Stomach (tissue), 4 donors: ENCODE data around the gene NDUFA12.

Source experiments
- EP300 ChIP-seq: sonication (generic); formaldehyde crosslinking; IDR thresholded peaks from one replicate; pipeline ENCODE4 v1.6.1; 2017; ENCODE audit warnings: antibody characterized with exemption
- POLR2A ChIP-seq, 4 donors: fragments of 450-650 bp; IDR thresholded peaks; one replicate each; pipeline ENCODE4 v1.6.1; 2016; ENCODE audit warnings: antibody characterized with exemption in 4 of 4, control low read depth in 2 of 4, mild to moderate bottlenecking in 1 of 4, moderate library complexity in 1 of 4
- POLR2AphosphoS5 ChIP-seq, 3 donors: sonication (generic); formaldehyde crosslinking; IDR thresholded peaks; one replicate each; pipeline ENCODE4 v1.6.1; 2016; ENCODE audit warnings: antibody characterized with exemption in 3 of 3
- TF ChIP-seq, protein P1 (sequence below), 7 experiments: fragments of 450-650 bp in 4 of 7; fragments of 200-600 bp in 3 of 7; sonication (generic) in 3 of 7; IDR thresholded peaks; one replicate each; pipeline ENCODE4 v1.5.1; 2016 to 2019; ENCODE audit warnings: antibody characterized with exemption in 7 of 7, control low read depth in 2 of 7, mild to moderate bottlenecking in 1 of 7

GRCh38 chr12:94951071-94951934 lies 52.2 kb downstream of the NDUFA12 start:
- TF ChIP-seq, protein P1, sequence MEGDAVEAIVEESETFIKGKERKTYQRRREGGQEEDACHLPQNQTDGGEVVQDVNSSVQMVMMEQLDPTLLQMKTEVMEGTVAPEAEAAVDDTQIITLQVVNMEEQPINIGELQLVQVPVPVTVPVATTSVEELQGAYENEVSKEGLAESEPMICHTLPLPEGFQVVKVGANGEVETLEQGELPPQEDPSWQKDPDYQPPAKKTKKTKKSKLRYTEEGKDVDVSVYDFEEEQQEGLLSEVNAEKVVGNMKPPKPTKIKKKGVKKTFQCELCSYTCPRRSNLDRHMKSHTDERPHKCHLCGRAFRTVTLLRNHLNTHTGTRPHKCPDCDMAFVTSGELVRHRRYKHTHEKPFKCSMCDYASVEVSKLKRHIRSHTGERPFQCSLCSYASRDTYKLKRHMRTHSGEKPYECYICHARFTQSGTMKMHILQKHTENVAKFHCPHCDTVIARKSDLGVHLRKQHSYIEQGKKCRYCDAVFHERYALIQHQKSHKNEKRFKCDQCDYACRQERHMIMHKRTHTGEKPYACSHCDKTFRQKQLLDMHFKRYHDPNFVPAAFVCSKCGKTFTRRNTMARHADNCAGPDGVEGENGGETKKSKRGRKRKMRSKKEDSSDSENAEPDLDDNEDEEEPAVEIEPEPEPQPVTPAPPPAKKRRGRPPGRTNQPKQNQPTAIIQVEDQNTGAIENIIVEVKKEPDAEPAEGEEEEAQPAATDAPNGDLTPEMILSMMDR (IDR thresholded peaks at IDR 0.05), result no peak
- no peak for TF ChIP-seq POLR2A (IDR thresholded peaks at IDR 0.05)
- TF ChIP-seq POLR2AphosphoS5 (IDR thresholded peaks at IDR 0.05), result no peak
- no peak for TF ChIP-seq EP300
